Epithelial cell of esophagus (primary cell): ENCODE data around the gene IFNGR2.

Experiments used
- DNase-seq: peaks from one replicate; pipeline ENCODE4 v3.0.0; 2010; ENCODE audit warnings: low read depth
- H3K4me3 ChIP-seq: 2 replicates; pipeline ENCODE4 v1.5.1; 2011; ENCODE audit warnings: mild to moderate bottlenecking, low read length, control low read depth
- CTCF ChIP-seq: IDR thresholded peaks from 2 replicates; pipeline ENCODE4 v1.5.1; 2011; ENCODE audit warnings: low read depth, mild to moderate bottlenecking, low read length, control low read depth, inconsistent platforms; ENCODE audit not compliant: insufficient read depth; ENCODE audit errors: missing control alignments

The IFNGR2 gene

GRCh38 chr21:33386222-33386784 is 16.9 kb upstream of the IFNGR2 start:
- H3K4me3 ChIP-seq: no peak overlapping the region
- peak; percentile 18 for DNase-seq
- TF ChIP-seq CTCF: peak; percentile 31

GRCh38 chr21:33387294-33387693 is 15.9 kb upstream of the IFNGR2 start:
- no peak for TF ChIP-seq CTCF
- no peak overlapping the region for H3K4me3 ChIP-seq
- DNase-seq: no peak

- TF ChIP-seq CTCF: no peak
- no peak for DNase-seq
- no peak overlapping the region for H3K4me3 ChIP-seq
These were observed 15.0 kb upstream of the IFNGR2 start for GRCh38 chr21:33388188-33388587.

GRCh38 chr21:33390479-33390878 is 12.7 kb upstream of the IFNGR2 start:
- no peak overlapping the region for H3K4me3 ChIP-seq
- peak; percentile 96 for DNase-seq
- no peak for TF ChIP-seq CTCF

GRCh38 chr21:33391656-33392055 is 11.6 kb upstream of the IFNGR2 start:
- DNase-seq: no peak
- no peak overlapping the region for H3K4me3 ChIP-seq
- TF ChIP-seq CTCF: no peak

- TF ChIP-seq CTCF: no peak
- no peak for DNase-seq
- no peak overlapping the region for H3K4me3 ChIP-seq
These were observed 10.8 kb upstream of the IFNGR2 start for GRCh38 chr21:33392284-33392985.

- no peak for DNase-seq
- H3K4me3 ChIP-seq: no peak overlapping the region
- no peak for TF ChIP-seq CTCF
These were observed 9.9 kb upstream of the IFNGR2 start for GRCh38 chr21:33393348-33393747.
